MV-4-11 (cell line): ENCODE data around the gene BLOC1S3.

Source experiments
- DNase-seq: peaks from one replicate; lab custom pipeline; 2025; lab: John Stamatoyannopoulos, UW

BLOC1S3 gene

DNA sequence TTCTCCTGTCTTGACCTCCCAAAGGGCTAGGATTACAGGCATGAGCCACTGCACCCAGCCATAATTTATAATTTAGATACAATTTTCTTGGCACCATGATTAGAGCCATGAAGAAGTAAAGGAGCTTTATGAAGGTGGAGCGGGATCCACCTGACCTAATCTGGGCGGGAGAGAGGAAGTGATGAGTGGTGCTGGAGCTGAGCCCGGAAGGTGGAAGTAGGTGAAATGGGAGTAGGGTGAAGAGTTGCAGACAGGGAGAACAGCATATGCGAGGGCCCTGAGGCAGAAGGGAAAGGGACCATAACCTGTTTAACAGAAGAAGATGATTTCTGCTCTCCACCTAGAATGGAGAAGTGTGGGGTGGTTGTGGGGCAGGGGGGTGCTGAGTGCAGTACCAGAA is 4.2 kb downstream of the BLOC1S3 start:
- no peak for DNase-seq

DNA sequence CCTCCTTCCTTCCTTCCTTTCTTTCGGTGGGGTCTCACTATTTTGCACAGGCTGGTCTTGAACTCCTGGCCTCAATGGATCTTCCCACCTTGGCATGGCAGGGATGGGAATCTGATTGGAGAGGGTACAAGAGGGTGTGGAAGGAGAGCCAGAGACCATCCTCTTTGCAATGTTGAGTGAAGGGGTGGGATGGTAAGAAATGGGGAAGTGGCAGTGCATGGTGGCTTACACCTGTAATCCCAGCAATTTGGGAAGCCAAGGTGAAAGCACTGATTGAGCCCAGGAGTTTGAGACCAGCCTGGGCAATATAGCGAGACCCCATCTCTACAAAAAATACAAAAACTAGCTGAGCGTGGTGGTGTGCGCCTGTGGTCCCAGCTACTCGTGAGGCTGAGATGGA is 5.5 kb downstream of the BLOC1S3 start:
- DNase-seq: no peak

DNA sequence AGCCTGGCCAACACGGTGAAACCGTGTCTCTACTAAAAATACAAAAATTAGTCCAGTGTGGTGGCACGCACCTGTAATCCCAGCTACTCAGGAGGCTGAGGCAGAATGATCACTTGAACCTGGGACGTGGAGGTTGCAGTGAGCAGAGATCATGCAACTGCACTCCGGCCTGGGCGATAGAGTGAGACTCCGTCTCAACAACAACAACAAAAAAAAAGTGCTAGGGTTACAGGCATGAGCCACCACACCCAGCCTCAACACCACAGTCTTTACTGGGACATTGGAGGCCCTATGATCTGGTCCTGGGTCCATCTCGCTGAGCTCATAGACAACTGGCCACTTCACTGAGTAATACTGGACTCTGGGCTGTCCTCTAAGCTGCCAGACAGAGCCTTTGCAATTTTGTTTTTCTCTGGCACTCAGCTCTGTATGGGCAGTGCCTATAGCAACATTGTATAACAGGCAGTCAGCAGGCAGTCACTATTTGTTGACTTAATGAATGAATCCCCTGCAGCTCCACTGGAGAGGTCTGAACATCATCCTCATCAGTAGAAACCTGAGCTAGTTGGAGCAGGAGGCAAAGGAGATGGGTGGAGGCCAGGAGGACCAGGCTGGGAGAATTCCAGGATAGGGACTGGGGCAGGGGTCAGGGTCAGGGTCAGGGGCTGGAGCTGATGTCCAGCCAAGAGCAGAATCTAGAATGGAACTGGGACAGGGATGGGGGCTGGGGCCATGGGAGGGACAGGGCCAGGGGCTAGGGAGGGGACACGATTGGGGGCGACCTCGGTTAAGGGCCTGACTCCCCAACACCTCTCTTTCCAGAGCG is 8.1 kb downstream of the BLOC1S3 start:
- no peak for DNase-seq

DNA sequence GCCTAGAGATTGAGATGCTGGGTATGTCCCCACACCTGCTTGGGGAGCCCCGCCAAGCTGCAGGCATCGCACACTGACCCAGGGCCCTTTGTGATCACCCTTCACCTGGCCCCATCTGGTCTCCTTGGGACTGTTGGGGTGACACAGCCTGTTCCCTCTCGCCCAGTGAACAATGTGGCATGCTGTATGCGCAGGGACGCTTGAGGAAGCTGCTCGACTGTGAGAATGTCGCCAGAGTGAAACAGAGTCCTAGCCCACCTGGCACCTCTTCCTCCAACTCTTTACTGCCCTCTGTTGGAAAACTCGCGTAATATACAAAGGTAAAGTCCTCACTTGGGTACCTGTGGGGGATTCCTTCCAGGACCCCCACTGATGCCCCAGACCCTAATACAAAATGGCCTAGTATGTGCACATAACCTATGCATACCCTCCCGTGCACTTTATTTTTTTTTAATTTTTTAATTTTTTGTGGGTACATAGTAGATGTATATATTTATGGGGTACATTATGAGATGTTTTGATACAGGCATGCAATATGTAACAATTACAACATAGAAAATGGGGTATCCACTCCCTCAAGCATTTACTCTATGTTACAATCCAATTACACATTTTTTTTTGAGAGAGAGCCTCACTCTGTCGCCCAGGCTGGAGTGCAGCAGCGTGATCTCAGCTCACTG is 9.0 kb downstream of the BLOC1S3 start:
- DNase-seq: no peak

DNA sequence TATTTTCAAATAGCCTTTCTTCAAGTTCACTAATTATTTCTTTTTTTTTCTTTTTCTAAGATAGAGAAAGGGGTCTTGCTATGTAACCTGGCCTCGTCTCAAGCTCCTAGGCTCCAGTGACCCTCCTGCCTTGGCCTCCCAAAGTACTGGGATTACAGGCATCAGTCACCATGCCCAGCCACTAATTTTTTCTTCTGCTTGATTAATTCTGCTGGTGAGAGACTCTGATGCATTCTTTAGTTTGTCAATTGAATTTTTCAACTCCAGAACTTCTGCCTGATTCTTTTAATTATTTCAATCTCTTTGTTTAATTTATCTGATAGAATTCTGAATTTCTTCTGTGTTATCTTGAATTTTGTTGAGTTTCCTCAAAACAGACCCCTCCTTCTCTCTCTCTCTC is 11.4 kb downstream of the BLOC1S3 start:
- no peak for DNase-seq

DNA sequence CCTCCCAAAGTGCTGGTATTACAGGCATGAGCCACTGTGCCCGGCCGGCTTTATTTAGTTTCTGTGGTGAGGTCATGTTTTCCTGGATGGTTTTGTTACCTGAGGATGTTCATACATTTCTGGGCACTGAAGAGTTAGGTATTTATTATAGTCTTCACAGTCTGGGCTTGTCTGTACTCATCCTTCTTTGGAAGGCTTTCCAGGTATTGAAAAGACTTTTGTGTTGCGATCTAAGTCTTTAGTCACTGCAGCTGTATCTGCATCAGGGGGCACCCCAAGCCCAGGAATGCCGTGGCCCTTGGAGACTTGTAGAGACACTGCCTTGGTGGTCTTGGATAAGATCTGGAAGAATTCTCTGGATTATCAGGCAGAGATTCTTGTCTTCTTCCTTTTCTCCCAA is 12.8 kb downstream of the BLOC1S3 start:
- DNase-seq: no peak

DNA sequence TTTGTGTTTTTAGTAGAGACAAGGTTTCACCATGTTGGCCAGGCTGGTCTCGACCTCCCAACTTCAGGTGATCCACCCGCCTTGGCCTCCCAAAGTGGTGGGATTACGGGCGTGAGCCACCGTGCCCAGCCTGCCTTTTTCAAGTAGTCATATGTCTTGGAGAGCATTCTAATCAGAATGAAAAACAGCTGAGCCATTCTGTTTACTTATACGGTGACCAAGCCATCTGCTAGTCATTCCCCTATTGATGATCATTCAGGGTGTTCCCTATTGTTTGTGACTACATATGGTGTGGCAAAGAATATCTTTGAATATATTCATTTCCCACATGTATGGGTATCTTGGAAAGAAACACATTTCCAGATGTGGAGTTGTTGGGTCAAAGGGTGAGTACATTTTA is 17.2 kb downstream of the BLOC1S3 start:
- no peak for DNase-seq

DNA sequence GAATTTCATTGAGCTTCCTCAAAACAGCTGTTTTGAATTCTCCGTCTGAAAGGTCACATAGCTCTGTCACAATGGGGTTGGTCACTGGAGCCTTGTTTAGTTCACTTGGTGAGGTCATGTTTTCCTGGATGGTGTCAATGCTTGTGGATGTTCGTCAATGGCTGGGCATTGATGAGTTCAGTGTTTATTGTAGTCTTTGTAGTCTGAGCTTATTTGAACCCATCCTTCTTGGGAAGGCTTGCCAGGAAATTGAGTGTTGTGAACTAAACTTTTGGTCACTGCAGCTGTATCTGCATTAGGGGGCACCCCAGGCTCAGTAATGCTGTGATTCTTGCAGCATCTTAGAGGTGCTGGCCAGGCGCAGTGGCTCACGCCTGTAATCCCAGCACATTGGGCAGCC is 22.0 kb downstream of the BLOC1S3 start:
- DNase-seq: peak; percentile 65

DNA sequence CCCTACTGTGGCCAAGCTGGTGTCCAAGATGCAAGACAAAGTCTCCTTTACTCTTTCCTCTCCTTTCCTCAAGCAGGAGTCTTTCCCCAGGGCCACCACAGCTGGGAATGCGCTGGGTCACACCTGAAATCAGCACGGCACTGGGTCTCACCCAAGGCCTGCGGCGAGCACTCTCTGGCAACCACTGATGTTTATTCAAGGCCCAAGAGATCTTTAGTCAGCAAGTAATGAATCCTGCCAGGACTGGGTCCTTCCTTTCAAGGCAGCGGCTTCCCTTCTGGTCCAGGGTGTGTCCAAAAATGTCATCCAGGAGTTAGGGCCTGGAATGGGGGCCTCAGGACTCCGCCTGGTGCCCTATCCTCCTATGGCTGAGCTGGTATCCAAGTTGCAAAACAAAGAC is 24.1 kb downstream of the BLOC1S3 start:
- no peak for DNase-seq

DNA sequence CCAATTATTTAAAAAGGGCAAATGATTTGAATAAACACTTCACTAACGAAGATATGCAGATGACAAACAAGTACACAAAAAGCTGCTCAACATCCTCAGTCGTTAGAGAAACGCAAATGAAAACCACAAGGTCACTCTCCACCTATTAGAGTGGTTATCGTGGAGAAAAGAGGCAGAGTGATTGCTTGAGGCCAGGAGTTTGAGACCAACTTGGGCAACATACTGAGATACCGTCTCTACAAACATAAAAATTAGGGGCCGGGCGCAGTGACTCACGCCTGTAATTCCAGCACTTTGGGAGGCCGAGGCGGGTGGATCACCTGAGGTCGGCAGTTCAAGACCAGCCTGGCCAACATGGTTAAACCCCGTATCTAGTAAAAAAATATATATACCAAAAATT is 27.2 kb downstream of the BLOC1S3 start:
- no peak for DNase-seq

DNA sequence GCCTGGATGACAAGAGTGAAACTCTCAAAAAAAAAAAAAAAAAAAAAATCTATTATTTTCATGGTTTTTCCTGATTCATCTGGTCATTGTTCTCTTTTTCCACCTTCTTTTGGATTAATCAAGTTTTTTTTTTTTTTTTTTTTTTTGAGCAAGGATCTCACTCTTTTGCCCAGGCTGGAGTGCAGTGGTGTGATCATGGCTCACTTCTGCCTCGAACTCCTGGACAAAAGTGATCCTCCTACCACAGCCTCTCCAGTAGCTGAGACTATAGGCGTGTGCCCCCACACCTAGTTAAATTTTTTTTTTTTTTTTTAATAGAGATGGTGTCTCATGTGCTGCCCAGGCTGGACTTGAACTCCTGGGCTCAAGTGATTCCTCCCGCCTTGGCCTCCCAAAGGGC is 27.7 kb downstream of the BLOC1S3 start:
- DNase-seq: no peak

DNA sequence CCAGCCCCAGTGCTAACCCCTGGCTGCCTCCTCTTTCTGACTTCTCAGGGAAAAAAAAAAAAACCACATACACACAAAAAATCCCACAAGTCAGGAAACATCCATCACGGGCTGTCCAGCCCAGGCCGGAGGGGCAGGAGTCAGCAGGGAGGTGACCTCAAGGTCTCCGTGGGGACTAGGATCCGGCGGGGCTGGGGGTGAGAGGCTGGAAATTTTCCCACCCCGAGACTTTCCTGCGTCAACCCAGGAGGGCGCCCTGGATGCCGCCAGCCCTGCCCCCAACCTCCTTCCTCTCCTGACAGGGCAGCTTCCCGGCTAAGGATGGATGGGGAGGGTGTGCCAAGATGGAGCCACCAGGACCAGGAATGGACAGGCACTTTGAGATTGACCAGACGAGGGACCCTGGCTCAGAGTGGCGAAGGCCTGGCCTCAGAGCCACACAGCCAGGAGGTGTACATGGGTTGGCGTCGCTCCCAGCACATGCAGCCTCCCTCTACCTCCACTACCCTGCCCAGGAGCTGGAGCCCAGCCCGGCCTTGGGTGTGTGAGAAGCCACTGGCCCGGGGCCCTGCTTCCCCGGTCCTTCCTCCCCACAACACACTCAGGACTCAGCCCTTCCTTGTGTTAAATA is 33.3 kb downstream of the BLOC1S3 start:
- DNase-seq: peak; percentile 66

DNA sequence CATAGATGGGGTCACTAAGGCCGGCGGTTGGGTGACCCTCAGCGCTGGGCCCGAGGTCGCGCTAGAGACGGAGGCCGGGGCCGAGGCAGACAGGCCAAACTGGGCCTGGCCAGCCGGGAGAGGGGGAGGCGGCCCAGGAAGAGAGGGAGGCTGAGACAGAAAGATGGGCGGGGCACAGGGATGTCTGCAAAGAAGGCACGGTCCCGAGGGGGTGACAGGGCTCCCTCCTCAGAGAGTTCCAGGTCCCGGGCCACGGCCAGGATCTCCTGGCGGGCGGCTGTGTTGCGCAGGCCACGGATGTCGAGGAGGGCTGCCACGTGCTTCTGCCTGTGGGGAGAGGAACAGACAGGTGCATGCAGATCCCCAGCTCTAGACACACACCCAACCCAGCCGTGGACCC is 34.4 kb downstream of the BLOC1S3 start:
- no peak for DNase-seq

DNA sequence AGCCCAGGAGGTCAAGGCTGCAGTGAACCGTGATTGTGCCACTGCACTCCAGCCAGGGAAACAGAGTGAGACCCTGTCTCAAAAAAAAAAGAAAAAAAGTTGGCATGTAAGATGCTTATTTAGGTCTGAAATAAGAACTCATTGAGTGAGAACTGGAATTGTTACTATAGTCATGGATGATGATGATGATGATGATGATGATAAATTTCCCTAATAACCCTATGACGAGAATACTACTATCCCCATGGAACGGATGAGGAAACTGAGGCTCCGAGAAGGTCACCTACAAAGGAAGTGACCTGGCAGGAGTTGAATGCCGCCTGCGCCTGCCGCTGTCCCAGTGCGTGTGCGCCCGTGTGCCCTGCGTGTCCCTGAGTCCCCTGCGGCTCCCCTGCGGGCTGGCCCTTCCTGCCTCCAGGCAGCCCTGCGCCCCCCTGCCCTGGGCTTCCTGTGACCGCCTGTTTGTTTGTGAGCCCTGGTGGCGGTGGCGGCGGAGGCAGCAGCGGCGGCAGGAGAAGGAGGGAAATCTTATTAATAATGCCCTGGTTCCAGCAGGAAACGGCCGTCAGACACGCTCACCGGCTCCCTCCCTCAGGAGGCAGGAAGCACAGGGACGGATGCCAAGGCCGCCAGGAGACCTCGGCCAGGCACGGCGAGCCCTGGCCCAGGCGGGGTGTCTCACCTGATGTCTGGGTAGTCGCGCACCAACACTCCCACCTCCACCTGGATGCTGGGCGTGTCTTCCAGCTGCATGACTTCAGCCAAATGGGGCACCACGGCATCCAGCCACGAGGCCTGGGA is 37.0 kb downstream of the BLOC1S3 start:
- DNase-seq: no peak

DNA sequence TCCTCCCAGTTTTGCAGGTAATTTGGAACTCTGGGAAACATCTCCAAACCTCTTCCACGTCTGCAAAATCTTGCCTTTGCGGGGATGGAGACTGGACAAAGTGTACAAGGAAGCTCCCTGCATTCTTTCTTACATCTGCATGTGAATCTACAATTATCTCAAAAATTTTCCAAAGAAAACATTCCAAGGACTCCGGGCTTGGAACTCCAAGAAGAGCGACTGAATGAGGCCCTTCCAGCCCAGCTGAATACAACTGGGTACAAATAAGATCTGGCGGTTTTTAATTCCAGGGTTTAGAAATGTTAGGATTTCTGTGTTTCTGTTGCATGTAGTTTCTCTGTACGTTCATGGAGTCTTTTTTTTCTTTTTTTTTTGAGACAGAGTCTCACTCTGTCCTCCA is 38.1 kb downstream of the BLOC1S3 start:
- DNase-seq: no peak

DNA sequence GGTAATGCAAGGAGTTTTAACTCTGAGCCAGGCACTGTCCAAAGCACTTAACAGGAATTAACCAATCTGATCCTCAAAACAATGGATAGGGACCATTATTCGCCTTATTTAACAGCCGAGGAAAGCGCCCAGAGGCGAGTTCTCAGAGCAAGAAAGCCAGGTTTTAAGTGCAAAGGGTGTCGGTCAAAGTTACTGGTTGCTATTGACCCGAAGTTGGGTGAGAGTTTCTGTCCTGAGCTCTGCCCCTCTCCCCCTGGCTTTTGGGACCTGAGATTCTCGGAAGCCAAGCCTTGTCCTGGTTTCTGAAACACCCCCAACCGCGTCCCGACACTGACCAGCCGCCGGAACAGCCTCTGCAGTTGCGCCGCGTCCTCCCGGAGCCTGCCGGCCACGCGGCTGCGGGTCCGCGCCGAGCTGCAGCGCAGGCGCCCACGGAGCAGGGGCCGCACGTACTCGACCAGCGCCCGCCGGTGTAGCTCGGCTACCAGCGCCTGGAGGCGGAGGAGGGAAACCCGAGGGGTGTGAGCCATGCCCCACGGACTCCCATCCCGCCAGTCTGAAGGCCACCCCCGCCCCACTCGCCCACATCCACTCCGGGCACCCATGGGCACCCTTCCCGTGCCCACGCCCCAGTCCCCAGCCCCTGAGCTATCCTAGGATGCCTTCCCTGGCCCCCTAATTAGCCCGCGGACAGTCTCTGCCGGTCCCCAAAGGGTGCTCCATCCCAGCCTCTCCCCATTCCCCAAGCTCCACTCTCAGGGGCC is 38.8 kb downstream of the BLOC1S3 start:
- DNase-seq: no peak

DNA sequence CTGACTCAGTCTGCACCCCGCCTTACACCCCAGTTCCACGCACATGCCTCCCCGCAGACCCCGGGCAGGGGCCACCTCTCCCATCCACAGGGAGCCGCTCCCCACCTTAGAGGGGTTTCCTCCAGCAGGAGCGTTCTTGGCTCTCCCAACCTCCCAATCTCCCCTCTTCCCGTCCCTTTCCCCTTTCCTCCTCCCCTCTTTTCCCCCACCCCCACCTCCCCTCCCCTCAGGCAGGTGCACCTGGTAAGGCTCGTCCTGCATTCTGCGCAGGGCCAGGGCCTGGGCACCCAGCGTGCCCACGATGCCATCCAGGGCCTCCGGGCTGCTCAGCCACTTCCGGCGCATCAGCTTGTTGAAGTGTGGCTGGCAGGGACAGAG is 39.4 kb downstream of the BLOC1S3 start:
- DNase-seq: no peak

DNA sequence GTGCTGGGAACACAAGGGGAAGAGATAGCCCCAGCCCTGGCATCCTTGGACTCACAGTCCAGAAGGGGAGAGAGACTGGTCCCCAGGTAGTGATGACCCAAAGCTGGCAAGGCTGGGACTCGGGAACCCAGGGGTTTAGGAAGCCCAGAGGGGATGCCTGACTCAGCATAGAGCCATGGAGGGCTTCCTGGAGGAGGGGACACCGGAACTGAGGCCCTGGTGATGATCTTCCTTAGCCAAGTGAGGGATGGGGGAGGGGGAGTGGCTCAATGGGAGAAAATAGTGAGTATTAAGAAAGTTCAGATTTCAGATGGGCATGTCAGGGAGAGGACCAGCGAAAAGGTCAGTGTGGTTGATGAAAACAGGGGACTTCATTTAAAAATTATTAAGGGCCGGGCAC is 39.8 kb downstream of the BLOC1S3 start:
- no peak for DNase-seq

DNA sequence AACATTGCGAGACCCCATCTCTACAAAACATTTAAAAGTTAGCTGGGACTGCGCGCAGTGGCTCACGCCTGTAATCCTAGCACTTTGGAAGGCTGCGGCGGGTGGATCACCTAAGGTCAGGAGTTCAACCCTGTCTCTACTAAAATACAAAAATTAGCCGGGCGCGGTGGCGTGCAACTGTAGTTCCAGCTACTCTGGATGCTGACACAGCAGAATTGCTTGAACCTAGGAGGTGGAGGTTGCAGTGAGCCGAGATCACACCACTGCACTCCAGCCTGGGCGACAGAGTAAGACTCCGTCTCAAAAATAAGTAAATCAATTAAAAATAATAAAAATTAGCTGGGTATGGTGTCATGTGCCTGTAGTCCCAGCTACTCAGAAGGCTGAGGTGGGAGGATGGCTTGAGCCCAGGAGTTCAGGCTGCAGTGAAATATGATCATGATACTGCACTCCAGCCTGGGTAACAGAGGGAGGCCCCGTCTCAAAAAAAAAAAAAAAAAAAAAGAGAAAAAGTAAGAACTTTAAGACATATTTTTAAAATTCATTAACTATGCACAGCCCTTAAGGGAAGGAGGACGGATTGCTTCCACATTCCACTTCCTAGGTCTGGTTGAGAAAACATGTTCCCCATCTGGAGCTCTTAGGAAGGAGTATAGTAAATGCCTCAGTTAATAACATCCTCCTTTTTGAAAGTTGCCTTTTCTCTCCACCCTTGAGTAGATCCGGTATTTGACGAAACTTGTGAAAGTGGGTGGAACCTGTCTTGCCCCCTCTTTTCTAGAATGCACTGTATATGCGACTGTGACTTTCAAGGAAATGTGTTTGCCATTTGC is 40.5 kb downstream of the BLOC1S3 start:
- DNase-seq: peak; percentile 61

DNA sequence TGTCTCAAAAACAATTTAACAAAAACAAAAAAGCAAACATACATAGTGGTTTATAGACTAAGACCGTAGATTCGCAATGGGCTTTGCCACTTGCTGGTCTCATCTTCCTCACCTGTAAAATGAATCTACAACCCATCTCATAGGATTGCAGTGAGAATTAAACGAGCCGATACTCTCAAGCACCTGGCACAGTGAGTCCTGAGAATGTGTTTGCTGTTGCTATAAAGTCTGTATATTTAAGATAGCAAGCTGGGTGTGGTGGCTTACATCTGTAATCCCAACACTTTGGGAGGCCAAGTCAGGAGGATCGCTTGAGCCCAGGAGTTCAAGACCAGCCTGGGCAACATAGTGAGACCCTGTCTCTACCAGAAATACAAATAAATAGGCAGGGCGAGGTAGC is 44.1 kb downstream of the BLOC1S3 start:
- no peak for DNase-seq

DNA sequence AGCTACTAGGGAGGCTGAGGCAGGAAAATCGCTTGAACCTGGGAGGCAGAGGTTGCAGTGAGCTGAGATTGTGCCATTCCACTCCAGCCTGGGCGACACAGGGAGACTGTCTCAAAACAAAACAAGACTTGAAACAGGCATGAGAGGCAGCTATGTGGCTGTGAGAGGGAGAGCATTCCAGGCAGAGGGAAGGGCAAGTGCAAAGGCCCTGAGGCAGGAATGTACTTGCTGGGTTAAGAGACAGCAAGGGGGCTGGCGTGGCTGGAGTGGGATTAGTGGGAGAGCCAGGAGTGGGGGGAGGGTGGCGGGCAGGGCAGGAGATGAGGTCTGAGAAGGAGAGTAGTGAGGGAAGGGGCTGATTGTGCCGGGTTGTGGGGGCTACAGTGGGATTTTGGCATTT is 45.3 kb downstream of the BLOC1S3 start:
- DNase-seq: no peak
